ENCODE measurements around the gene ZNF521. TPM values are rescaled to one million over a fixed set of nuclear protein-coding genes. Genes with fewer than 3 reads are reported as not detected.
"Not testable (repeated sequence)": the region's sequence is repeated elsewhere in the genome, so short reads cannot be mapped to it uniquely, and the experiment has no call there.

Gene ZNF521
- total RNA-seq, 3 donors from 2014 or later, result 3.2 to 11.6 (median 7.9) TPM

DNA sequence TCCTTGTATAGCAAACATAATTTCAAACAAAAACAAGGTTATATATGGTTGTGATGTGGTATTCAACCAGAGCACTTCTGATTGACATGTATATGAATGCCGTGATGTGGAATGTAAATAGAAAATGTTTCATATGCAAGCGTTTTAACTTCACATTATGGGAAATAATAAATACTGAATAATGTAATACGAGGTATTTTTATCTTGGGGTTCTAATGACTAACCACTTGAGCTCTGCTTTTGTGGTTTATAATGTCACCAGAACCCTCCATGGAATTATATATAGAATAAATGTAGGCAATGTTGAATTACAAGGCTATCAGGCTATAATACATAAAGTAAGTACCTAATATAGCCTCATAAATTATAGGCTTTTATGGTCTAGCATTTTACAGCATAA, 72.4 kb downstream of the ZNF521 start:
- intact Hi-C loops (cut with DNase I, micrococcal nuclease), result no loop called here
- no peaks in the 10 kb centered on the region for H3K9me3 ChIP-seq
- no peak for ATAC-seq
- H3K4me3 ChIP-seq, result no peak overlapping the region
- H3K36me3 ChIP-seq (ENCODE audit: low read depth), result no peaks in the 10 kb centered on the region
- no peaks in the 10 kb centered on the region for H3K4me1 ChIP-seq (ENCODE audit: low read depth)
- DNase-seq, result no peak
- TF ChIP-seq, protein P1, sequence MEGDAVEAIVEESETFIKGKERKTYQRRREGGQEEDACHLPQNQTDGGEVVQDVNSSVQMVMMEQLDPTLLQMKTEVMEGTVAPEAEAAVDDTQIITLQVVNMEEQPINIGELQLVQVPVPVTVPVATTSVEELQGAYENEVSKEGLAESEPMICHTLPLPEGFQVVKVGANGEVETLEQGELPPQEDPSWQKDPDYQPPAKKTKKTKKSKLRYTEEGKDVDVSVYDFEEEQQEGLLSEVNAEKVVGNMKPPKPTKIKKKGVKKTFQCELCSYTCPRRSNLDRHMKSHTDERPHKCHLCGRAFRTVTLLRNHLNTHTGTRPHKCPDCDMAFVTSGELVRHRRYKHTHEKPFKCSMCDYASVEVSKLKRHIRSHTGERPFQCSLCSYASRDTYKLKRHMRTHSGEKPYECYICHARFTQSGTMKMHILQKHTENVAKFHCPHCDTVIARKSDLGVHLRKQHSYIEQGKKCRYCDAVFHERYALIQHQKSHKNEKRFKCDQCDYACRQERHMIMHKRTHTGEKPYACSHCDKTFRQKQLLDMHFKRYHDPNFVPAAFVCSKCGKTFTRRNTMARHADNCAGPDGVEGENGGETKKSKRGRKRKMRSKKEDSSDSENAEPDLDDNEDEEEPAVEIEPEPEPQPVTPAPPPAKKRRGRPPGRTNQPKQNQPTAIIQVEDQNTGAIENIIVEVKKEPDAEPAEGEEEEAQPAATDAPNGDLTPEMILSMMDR (IDR thresholded peaks at IDR 0.05), result no peak

DNA sequence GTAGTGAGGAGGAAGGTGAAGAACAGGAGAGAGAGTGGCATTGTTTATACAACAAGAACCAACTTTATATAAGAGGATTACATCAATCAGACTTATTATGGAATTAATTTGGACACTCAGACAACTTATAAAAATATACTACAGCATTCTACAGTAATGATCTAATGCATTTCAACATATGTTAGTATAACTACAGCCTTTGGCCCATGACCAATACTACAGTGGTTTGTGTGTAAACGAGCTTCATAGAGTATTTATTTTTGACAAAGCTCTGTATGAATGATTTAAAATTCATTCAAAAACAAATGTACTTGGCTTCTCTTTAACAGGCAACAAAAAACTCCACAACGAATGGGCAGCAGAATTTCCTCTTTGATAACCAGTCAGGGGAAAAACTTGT, 72.8 kb downstream of the ZNF521 start:
- Histone ChIP-seq H3K9me3 (no peaks in the 10 kb centered on the region), H3K4me3 (no peak overlapping the region), H3K4me1 (ENCODE audit: low read depth) (no peaks in the 10 kb centered on the region), H3K36me3 (ENCODE audit: low read depth) (no peaks in the 10 kb centered on the region)
- no peak for DNase-seq
- intact Hi-C loops (cut with DNase I, micrococcal nuclease), result no loop called here
- TF ChIP-seq, protein P1 (IDR thresholded peaks at IDR 0.05), result no peak
- no peak for ATAC-seq

DNA sequence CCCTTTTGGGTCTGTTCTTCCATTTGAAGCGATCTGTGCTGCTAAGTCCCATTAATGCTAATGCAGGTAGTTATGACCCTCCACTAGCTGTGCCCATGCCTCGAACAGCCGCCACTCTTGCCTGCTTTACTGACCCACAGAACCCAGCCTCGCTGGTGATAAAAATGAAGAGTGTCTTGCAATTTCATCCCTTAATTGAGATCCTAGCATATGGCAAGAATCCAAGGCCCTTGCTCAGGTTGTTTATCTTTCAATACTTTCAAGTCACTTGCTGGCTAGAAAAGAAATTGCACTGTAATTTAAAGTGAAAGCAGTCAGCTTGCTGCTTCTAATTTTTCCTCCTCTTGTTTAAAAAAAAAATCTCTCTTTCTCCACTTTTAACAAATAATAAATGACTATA, 73.6 kb downstream of the ZNF521 start:
- no peaks in the 10 kb centered on the region for H3K9me3 ChIP-seq
- TF ChIP-seq, protein P1 (IDR thresholded peaks at IDR 0.05), result no peak
- ATAC-seq, result no peak
- H3K4me1 ChIP-seq (ENCODE audit: low read depth), result no peaks in the 10 kb centered on the region
- H3K36me3 ChIP-seq (ENCODE audit: low read depth), result no peaks in the 10 kb centered on the region
- no peak for DNase-seq
- no peak overlapping the region for H3K4me3 ChIP-seq
- intact Hi-C loops (cut with DNase I, micrococcal nuclease), result no loop called here

DNA sequence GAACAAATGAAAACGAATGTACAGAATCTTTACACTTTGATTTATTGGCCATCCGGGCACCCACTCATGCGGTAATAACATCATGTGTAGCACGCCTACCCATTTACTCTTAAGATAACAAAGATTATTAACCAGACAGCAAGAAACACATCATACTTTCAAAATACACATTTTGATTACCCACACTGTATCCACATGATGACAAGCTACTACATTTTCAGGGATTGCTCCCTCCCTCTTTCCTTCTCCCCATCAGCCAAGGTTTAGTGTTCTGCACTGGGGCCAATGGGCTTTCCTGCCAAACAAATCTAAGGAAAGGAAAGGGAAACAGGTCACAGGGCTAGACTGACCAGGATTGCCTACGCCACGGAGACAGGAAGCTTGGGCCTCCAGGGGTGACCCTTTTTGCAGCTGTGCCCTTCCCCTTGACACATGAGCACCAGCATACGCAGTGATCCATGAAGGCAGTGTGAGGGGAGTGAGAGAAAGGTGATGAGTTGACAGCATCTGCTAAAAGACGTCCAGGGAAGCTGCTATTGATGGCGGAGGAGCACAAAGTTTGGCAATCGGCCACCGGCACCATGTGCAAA, 76.5 kb downstream of the ZNF521 start:
- no peak for ATAC-seq
- TF ChIP-seq, protein P1 (IDR thresholded peaks at IDR 0.05), result no peak
- intact Hi-C loops (cut with DNase I, micrococcal nuclease), result no loop called here

DNA sequence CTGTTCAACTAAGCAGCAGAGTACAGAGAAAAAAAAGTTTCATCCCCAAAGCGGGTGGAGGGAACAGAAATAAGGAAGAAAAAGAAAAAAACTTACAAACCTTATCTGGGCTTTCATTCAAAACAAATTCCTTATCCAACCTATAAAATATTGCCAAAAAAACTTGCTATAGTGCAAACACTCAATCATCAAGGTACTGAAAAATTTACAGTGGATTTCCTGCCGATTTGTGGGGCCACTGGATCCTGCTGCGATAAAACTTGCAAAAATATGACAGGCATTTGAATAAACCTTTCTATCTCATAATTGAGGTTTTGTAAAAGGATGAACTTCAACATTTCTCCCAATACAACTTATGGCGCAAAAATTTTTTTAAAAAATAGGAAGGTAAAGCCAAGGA, 77.0 kb downstream of the ZNF521 start:
- TF ChIP-seq, protein P1 (IDR thresholded peaks at IDR 0.05), result no peak
- no peak for DNase-seq
- H3K4me3 ChIP-seq, result no peak overlapping the region
- H3K36me3 ChIP-seq (ENCODE audit: low read depth), result no peaks in the 10 kb centered on the region
- no peaks in the 10 kb centered on the region for H3K9me3 ChIP-seq
- ATAC-seq, result no peak
- no peaks in the 10 kb centered on the region for H3K4me1 ChIP-seq (ENCODE audit: low read depth)
- intact Hi-C loops (cut with DNase I, micrococcal nuclease), result no loop called here

More for the DNA sequence above, 76.5 kb downstream of the ZNF521 start:
- DNase-seq, result no peak
- no peak overlapping the region for H3K4me3 ChIP-seq
- H3K4me1 ChIP-seq (ENCODE audit: low read depth), result no peaks in the 10 kb centered on the region
- no peaks in the 10 kb centered on the region for H3K9me3 ChIP-seq
- H3K36me3 ChIP-seq (ENCODE audit: low read depth), result no peaks in the 10 kb centered on the region

DNA sequence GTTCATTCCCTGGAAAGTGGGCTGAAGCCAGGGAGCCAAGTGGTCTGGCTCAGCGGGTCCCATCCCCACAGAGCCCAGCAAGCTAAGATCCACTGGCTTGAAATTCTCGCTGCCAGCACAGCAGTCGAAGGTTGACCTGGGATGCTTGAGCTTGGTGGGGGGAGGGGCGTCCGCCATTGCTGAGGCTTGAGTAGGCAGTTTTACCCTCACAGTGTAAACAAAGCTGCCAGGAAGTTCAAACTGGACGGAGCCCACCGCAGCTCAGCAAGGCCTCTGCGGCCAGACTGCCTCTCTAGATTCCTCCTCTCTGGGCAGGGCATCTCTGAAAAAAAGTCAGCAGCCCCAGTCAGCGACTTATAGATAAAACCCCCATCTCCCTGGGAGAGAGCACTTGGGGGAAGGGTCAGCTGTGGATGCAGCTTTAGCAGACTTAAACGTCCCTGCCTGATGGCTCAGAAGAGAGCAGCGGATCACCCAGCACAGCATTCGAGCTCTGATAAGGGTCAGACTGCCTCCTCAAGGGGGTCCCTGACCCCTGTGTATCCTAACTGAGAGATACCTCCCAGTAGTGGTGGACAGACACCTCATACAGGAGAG, 84.9 kb downstream of the ZNF521 start:
- ATAC-seq, result not testable (repeated sequence)

More for the DNA sequence above, 84.9 kb downstream of the ZNF521 start:
- H3K4me1 ChIP-seq (ENCODE audit: low read depth); DNase-seq; H3K4me3 ChIP-seq; H3K9me3 ChIP-seq; H3K36me3 ChIP-seq (ENCODE audit: low read depth); intact Hi-C loops (cut with DNase I, micrococcal nuclease): not testable (repeated sequence)
